ENCODE results near the gene MYMK. TPM values are rescaled to one million over a fixed set of nuclear protein-coding genes. Genes with fewer than 3 reads are reported as not detected.

MYMK gene
- polyA plus RNA-seq, 1 experiment, result not detected

DNA sequence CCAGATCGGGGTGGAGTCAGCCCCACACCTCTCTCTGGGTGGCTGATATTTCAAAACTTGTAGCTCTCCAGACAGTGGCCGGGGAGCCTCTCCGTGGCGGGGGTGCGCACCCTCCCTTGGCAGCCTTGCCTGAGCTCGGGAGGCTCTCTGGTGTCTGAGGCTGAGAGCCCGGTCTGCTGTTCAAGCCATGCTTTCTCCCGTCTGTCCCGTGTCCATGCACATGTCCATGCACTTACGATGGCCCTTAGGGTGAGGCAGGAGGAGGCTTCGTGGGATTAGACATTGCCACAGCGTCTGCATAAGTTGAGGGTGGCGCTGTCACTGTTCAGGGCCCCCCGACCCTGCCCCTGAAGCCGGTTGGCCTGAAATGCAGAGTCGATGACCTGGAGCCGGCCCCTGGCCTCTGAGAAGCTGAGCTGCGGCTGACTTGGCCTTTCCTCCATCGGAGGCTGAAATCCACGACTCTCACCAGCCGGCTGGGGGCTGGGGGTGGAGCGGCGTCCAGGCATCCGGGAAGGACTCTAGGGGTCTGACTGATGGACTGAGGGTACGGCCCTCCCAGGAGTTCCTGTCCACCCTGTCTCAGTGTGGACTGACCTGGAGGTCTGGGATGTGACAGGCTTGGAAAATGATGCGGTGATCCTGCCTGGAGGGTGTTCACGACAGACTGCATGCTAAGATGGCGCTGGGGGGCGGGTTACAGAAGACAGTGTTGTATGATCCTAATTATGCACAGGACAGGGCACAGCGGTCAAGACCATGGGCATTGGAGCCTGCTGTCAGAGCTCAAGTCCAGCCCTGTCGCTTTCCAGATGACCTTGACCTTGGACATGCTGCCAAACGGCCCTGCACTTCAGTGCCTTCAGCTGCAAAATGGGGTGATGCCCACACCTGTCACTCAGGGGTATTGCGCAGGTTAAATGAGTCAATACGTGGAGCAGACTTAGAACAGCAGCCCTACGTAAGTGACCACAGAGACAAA, 27.6 kb downstream of the MYMK start:
- POLR2A ChIA-PET, result no interaction called here
- peaks cover 22% of the 10 kb centered on the region for H3K27me3 ChIP-seq (ENCODE audit: control insufficient read depth, insufficient read depth, low read length)
- H3K4me3 ChIP-seq (ENCODE audit: low read depth, low read length), result no peak overlapping the region
- no peaks in the 10 kb centered on the region for H3K36me3 ChIP-seq (ENCODE audit: control insufficient read depth, insufficient read depth, low read length)
- no peak for DNase-seq (ENCODE audit: low read depth)
- CTCF ChIA-PET, result interaction anchor here (2.2 kb wide), 1 partner anchor 310 kb away, joined by 7 read pairs; no protein-coding TSS in a partner anchor
- TF ChIP-seq, protein P1, sequence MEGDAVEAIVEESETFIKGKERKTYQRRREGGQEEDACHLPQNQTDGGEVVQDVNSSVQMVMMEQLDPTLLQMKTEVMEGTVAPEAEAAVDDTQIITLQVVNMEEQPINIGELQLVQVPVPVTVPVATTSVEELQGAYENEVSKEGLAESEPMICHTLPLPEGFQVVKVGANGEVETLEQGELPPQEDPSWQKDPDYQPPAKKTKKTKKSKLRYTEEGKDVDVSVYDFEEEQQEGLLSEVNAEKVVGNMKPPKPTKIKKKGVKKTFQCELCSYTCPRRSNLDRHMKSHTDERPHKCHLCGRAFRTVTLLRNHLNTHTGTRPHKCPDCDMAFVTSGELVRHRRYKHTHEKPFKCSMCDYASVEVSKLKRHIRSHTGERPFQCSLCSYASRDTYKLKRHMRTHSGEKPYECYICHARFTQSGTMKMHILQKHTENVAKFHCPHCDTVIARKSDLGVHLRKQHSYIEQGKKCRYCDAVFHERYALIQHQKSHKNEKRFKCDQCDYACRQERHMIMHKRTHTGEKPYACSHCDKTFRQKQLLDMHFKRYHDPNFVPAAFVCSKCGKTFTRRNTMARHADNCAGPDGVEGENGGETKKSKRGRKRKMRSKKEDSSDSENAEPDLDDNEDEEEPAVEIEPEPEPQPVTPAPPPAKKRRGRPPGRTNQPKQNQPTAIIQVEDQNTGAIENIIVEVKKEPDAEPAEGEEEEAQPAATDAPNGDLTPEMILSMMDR (IDR thresholded peaks at IDR 0.05; ENCODE audit: insufficient read depth, low read depth, low read length), result no peak

DNA sequence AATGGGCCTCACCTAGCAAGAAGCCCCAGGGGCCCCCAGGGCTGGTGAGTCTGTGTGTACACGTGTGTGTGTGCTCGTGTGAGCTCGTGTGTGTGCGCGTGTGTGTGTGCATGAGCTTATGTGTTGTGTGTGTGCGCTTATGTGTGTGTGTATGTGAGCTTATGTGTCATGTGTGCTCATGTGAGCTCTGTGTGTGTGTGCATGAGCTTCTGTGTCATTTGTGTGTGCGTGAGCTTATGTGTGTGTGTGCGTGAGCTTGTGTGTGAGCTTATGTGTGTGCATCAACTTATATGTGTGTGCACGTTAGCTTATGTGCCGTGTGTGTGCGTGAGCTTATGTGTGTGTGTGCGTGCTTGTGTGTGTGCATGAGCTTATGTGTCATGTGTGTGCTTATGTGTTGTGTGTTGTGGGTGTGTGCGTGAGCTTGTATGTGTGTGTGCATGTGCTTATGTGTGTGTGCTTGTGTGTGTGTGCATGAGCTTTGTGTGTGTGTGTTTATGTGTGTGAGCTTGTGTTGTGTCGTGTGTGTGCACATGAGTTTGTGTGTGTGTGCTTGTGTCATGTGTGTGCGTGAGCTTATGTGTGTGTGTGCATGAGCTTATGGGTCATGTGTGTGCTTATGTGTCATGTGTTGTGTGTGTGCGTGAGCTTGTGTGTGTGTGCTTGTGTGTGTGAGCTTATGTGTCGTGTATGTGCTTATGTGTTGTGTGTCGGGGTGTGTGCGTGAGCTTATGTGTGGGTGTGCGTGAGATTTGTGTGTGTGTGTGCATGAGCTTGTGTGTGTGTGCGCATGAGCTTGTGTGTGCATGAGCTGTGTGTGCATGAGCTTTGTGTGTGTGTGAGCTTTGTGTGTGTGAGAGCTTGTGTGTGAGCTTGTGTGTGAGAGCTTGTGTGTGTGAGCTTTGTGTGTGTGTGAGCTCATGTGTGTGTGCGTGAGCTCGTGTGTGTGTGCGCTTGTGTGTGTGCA, 29.1 kb downstream of the MYMK start:
- peaks cover 22% of the 10 kb centered on the region for H3K27me3 ChIP-seq (ENCODE audit: control insufficient read depth, insufficient read depth, low read length)
- H3K4me3 ChIP-seq (ENCODE audit: low read depth, low read length), result no peak overlapping the region
- CTCF ChIA-PET, result interaction anchor here (0.5 to 2.7 kb wide), 4 partner anchors 9 to 309 kb away, joined by 3 to 21 read pairs (median 6); no protein-coding TSS in a partner anchor
- TF ChIP-seq, protein P1 (IDR thresholded peaks at IDR 0.05; ENCODE audit: insufficient read depth, low read depth, low read length), result no peak
- no peaks in the 10 kb centered on the region for H3K36me3 ChIP-seq (ENCODE audit: control insufficient read depth, insufficient read depth, low read length)
- POLR2A ChIA-PET, result interaction anchor here (0.6 kb wide), 1 partner anchor 264 kb away, joined by 3 read pairs; no protein-coding TSS in a partner anchor
- DNase-seq (ENCODE audit: low read depth), result no peak

DNA sequence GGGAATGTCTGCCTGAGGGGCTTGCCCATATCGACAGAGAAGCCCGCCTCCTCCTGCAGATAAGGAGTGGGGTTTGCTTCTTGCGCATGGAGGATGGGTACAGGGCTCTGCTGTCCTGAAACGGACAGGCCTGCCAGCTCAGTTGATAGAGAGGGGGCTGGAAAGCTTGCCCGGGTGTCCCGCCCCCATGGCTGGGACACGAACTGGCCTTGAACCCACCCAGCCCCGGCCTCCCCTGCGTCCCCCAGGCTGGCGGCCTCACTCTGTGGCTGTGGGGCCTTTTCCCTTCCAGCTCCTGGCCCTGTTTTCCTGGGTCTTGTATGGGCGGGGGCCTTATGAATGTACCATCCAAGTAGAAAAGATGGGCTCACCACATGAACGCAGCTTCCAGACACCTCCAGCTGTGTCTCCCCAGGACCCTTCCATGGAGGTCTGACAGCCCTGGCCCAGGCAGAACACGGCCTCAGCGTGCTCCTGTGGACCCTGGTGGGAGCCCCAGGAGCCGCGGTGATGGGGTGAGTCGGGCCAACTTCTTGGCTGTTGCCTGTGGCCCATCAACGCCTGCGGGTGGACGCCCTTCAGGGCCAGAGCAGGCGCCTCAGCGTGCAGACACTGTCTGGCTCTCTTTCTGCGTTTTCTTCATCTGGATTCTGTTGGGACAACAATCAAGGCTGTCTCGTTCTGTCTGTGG, 30.0 kb downstream of the MYMK start:
- CTCF ChIA-PET, result interaction anchor here (0.5 to 2.7 kb wide), 3 partner anchors 8 to 308 kb away, joined by 3 to 21 read pairs (median 7); no protein-coding TSS in a partner anchor

DNA sequence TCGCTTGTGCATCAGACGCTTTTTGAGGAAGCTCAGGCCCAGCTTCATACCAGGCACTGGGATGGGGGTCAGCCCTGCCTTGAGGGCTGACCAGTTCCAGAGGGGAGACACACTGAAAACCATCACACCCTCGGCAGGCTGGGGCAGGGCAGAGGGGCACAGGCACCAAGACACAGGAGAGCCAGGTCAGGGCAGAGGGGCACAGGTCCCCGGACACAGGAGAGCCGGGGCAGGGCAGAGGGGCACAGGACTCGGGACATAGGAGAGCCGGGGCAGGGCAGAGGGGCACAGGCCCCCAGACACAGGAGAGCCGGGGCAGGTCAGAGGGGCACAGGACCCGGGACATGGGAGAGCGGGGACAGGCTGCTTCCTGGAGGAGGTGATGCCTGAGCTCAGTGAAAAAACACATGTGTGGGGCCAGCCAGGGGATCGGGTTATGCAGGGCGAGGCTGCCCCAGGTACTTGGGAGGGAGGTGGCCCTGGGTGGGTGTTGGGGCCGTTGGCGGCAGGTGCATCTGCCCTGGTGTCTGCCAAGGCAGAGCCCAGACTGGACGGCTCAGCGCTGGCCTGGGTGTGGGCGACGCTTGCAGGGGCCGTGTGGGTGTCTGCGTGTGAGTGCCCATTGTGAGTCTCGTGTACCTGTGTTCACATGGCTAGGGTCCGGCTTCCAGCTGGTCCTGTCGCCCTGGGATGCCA, 30.8 kb downstream of the MYMK start:
- H3K27me3 ChIP-seq (ENCODE audit: control insufficient read depth, insufficient read depth, low read length), result peaks cover 18% of the 10 kb centered on the region
- H3K36me3 ChIP-seq (ENCODE audit: control insufficient read depth, insufficient read depth, low read length), result no peaks in the 10 kb centered on the region
- TF ChIP-seq, protein P1 (IDR thresholded peaks at IDR 0.05; ENCODE audit: insufficient read depth, low read depth, low read length), result no peak
- ChIA-PET CTCF (interaction anchor here (0.6 to 2.7 kb wide), 2 partner anchors 7 to 11 kb away, joined by 3 to 21 read pairs; no protein-coding TSS in a partner anchor), POLR2A (no interaction called here)
- no peak for DNase-seq (ENCODE audit: low read depth)
- H3K4me3 ChIP-seq (ENCODE audit: low read depth, low read length), result no peak overlapping the region

More for the DNA sequence above, 30.0 kb downstream of the MYMK start:
- TF ChIP-seq, protein P1 (IDR thresholded peaks at IDR 0.05; ENCODE audit: insufficient read depth, low read depth, low read length), result no peak
- DNase-seq (ENCODE audit: low read depth), result no peak
- peaks cover 20% of the 10 kb centered on the region for H3K27me3 ChIP-seq (ENCODE audit: control insufficient read depth, insufficient read depth, low read length)
- H3K36me3 ChIP-seq (ENCODE audit: control insufficient read depth, insufficient read depth, low read length), result no peaks in the 10 kb centered on the region
- H3K4me3 ChIP-seq (ENCODE audit: low read depth, low read length), result no peak overlapping the region
- POLR2A ChIA-PET, result interaction anchor here (0.6 kb wide), 1 partner anchor 263 kb away, joined by 3 read pairs; no protein-coding TSS in a partner anchor
